ENCODE results near the gene HCN3. TPM values are rescaled to one million over a fixed set of nuclear protein-coding genes. Genes with fewer than 3 reads are reported as not detected.

The HCN3 gene
- total RNA-seq, 3 donors from 2014 or later: 1.3 to 2.3 (median 2.3) TPM

DNA sequence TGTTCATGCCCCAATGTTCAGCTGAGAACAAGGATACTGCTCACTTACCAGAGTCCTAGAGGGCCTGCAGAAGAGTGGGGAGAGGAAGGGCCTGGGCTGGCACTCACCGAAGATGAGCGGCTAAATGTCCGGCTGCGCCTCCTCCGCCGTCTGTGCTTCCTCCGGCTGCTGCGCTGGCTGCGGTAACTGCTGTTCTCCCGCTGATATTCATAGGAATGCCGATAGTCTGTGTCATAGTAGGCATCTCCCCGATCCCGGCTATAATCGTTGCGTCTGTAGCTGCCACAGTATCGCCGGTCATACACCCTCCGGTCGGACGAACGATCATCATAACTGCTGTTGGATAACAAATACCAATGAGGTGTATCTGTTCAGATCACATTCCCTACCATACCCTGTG lies 7.9 kb upstream of the HCN3 start:
- Histone ChIP-seq H3K27ac (no peak overlapping the region), H3K4me3 (no peak overlapping the region), H3K4me1 (no peaks in the 10 kb centered on the region), H3K9me3 (no peaks in the 10 kb centered on the region), H3K27me3 (no peaks in the 10 kb centered on the region), H3K36me3 (peaks cover 29% of the 10 kb centered on the region)
- intact Hi-C loops (cut with DNase I; ENCODE audit: low total_unique reads): no loop called here
- no peak for DNase-seq (ENCODE audit: low spot score in 2 of 2)
- TF ChIP-seq POLR2AphosphoS5 (IDR thresholded peaks at IDR 0.05) (no peak), POLR2A (IDR thresholded peaks at IDR 0.05) (no peak)
- TF ChIP-seq, protein P1, sequence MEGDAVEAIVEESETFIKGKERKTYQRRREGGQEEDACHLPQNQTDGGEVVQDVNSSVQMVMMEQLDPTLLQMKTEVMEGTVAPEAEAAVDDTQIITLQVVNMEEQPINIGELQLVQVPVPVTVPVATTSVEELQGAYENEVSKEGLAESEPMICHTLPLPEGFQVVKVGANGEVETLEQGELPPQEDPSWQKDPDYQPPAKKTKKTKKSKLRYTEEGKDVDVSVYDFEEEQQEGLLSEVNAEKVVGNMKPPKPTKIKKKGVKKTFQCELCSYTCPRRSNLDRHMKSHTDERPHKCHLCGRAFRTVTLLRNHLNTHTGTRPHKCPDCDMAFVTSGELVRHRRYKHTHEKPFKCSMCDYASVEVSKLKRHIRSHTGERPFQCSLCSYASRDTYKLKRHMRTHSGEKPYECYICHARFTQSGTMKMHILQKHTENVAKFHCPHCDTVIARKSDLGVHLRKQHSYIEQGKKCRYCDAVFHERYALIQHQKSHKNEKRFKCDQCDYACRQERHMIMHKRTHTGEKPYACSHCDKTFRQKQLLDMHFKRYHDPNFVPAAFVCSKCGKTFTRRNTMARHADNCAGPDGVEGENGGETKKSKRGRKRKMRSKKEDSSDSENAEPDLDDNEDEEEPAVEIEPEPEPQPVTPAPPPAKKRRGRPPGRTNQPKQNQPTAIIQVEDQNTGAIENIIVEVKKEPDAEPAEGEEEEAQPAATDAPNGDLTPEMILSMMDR (IDR thresholded peaks at IDR 0.05): no peak

DNA sequence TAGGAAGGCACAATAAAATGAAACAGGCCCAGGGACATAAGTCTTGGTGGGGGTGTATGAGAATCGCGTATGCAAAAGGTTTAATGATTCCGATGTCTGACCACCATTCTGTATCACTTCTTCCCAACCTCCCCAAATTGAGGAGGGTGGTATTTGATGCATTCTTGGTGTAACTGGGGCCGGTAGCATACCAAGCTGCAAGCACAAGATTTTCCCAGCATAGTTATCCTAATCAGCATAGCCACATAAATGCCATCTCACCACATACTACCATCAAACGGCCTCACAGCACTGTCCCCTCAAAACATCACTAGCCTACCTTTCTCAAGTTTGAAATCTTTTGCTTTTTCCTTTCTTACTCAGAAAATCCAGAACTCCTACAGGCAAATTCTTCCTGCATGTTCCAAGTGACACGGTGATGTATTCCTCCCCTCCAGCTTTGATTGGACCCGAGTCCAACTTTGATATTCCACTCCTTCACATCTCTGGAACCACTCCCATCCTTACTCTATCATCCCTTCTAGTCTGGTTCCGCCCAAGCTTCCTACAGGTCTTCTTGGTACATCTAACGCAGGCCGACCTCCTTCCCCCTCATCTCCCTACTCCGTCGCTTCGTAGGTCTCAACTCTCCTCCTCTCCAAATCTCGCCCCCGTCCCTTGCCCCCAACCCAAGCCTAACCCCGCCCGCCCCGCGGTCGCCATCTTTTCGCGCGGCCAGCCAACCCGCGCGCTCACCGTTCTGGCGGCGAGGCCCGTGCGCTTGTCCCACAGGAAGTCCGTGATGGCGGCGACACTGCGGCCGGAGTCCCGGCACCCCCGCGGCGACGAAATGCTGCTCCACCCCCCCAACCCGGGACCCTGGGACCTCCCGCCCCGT lies 4.6 kb upstream of the HCN3 start:
- intact Hi-C loops (cut with DNase I; ENCODE audit: low total_unique reads): no loop called here
- TF ChIP-seq POLR2AphosphoS5 (IDR thresholded peaks at IDR 0.05) (no peak), POLR2A (IDR thresholded peaks at IDR 0.05) (no peak)
- TF ChIP-seq, protein P1 (IDR thresholded peaks at IDR 0.05): no peak
- Histone ChIP-seq H3K9me3 (no peaks in the 10 kb centered on the region), H3K27ac (peak overlapping the region; percentile 95 to 96), H3K4me3 (peak overlapping the region; percentile 74 to 86 (median 80)), H3K36me3 (peaks cover 21% of the 10 kb centered on the region), H3K27me3 (no peaks in the 10 kb centered on the region), H3K4me1 (no peaks in the 10 kb centered on the region)
- DNase-seq (ENCODE audit: low spot score in 2 of 2): no peak

DNA sequence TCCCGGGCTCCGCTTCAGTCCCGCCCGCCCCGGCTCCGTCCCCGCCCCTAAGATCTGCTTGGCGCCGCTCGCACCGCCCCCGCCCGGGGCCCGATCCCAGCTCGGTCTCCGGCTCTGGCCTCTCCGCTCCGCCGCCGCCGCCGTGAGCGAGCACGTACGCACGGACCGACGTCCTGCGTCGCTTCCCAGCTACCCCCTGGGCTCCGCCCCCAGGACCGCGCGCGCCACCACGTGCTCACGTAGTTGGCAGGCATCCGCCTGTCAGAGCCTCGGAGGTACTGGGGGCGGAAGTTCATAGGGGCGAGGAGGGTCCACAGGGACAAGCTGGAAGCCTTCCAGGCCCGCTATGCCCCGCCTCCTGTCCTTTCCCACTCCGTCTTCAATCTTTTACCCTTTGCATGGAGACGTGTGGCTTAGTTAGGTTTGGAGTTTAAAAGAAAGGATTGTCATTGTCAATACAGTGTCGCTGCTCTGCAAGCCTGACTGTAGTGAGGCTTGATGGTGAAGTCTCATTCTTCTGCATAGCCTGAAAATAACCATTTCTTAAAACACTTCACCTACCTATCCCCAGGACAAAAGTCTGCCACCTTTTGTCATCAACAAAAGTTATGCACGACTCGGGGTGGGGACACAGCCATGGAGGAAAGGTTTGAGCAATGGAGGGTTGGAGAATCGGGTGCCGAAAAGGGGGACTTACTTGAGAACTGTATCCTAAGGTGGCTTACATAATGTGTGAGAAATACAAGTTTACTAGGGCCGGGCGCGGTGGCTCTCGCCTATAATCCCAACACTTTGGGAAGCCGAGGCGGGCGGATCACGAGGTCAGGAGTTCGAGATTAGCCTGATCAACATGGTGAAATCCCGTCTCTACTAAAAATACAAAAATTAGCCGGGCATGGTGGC lies 3.7 kb upstream of the HCN3 start, which contains the start of gene CLK2:
CLK2 (minus strand) TSS at position 162 of the 903 bp plus-strand sequence. CDS start 2,527 bp downstream, outside the sequence.
- peak within 1 kb of the TSS; percentile 74 to 86 (median 80) for H3K4me3 ChIP-seq
- no peaks in the 10 kb centered on the region for H3K27me3 ChIP-seq
- H3K4me1 ChIP-seq: peaks cover 0 to 3% of the 10 kb centered on the region in 2 donors
- peaks cover 12% of the 10 kb centered on the region for H3K36me3 ChIP-seq
- TF ChIP-seq POLR2AphosphoS5 (IDR thresholded peaks at IDR 0.05) (peak; percentile 88 to 96 (median 93)), POLR2A (IDR thresholded peaks at IDR 0.05) (peak; percentile 73)
- TF ChIP-seq, protein P1 (IDR thresholded peaks at IDR 0.05): no peak
- intact Hi-C loops (cut with DNase I; ENCODE audit: low total_unique reads): no loop called here
- peak within 1 kb of the TSS; percentile 95 to 96 for H3K27ac ChIP-seq
- peak; percentile 90 to 94 for DNase-seq (ENCODE audit: low spot score in 2 of 2)
- H3K9me3 ChIP-seq: no peaks in the 10 kb centered on the region

DNA sequence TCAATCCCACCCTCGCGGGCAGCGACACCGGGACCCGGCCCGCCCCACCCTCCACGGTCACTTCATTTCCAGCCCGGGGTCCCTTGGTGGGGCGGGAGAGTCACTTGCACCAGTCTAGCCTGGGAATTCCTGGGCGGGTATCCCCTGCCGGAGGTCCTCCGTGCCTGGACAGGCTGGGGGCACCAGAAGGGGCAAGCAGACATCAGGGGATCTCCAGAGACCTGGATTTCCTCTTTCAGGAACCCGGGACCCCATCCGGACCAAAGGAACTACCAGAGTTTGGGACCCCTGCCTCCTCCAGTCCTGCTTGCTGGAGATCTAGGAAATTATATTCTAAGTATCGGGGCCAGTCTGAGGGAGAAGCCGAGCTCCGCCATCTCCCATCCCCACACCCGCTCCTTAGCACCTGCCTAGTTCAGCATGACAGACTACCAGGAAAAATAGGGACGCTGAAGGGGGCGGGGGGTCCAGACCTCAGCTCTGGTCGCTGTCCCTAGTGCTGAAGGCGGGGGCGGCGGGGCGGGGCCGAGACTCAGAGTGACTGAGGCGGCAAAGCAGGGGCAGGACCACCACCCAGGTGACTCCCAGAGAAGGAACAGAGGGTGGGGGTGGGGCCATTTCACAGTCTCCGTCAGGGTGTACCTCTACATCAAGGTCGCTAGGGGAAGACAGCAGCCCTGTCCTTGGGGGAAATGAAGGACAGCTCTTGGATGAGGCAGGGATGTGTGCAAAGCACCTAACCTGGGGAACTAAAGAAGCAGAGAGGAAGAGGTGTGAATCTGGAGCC lies 832 bp downstream of the HCN3 start:
- H3K27me3 ChIP-seq: no peaks in the 10 kb centered on the region
- intact Hi-C loops (cut with DNase I; ENCODE audit: low total_unique reads): no loop called here
- H3K27ac ChIP-seq: peak overlapping the region; percentile 60 to 80
- TF ChIP-seq POLR2AphosphoS5 (IDR thresholded peaks at IDR 0.05): no peak
- TF ChIP-seq, protein P1 (IDR thresholded peaks at IDR 0.05): peak in 1 of 3 donors; percentile 42
- H3K4me3 ChIP-seq: peak overlapping the region; percentile 62 to 94 (median 70)
- H3K4me1 ChIP-seq: peaks cover 0 to 3% of the 10 kb centered on the region in 2 donors
- H3K9me3 ChIP-seq: no peaks in the 10 kb centered on the region
- peak; percentile 45 to 59 for DNase-seq (ENCODE audit: low spot score in 2 of 2)
- no peaks in the 10 kb centered on the region for H3K36me3 ChIP-seq
